OCI-LY1 (cell line): ENCODE results near the gene TRIO.

Experiments used
- H2AFZ ChIP-seq: fragments of 200-600 bp; sonication (generic), shearing (Covaris generic); 2 replicates; pipeline ENCODE4 v1.6.0; 2014; ENCODE audit warnings: antibody characterized with exemption, mild to moderate bottlenecking, low read length
- H3F3A ChIP-seq: fragments of 200-600 bp; sonication (generic), shearing (Covaris generic); 2 replicates; pipeline ENCODE4 v1.6.0; 2014; ENCODE audit warnings: mild to moderate bottlenecking, antibody characterized with exemption, low read length, moderate library complexity; ENCODE audit not compliant: insufficient read depth
- H3K27ac ChIP-seq: fragments of 200-600 bp; sonication (generic); 2 replicates; pipeline ENCODE4 v1.5.1; 2014; ENCODE audit warnings: low read length, mixed run types, mild to moderate bottlenecking, low read depth; ENCODE audit not compliant: poor library complexity, severe bottlenecking
- H3K27me3 ChIP-seq: fragments of 200-600 bp; sonication (generic); 2 replicates; pipeline ENCODE4 v1.6.0; 2014; ENCODE audit warnings: antibody characterized with exemption, mild to moderate bottlenecking, low read length, moderate library complexity; ENCODE audit not compliant: insufficient read depth
- H3K36me3 ChIP-seq: fragments of 200-600 bp; sonication (generic); 2 replicates; pipeline ENCODE4 v1.6.1; 2014; ENCODE audit warnings: mild to moderate bottlenecking, antibody characterized with exemption, low read length, moderate library complexity, mixed read lengths; ENCODE audit not compliant: insufficient read depth
- H3K4me1 ChIP-seq: fragments of 200-600 bp; sonication (generic); 2 replicates; pipeline ENCODE4 v1.5.1; 2014; ENCODE audit warnings: mild to moderate bottlenecking, low read length, moderate library complexity; ENCODE audit not compliant: insufficient read depth, severe bottlenecking
- H3K4me2 ChIP-seq: fragments of 200-600 bp; sonication (generic), shearing (Covaris generic); 2 replicates; pipeline ENCODE4 v1.6.1; 2014; ENCODE audit warnings: low read length
- H3K4me3 ChIP-seq: fragments of 200-600 bp; sonication (generic); 2 replicates; pipeline ENCODE4 v1.5.1; 2014; ENCODE audit warnings: low read length, low read depth, mild to moderate bottlenecking, mixed read lengths; ENCODE audit not compliant: poor library complexity, severe bottlenecking
- H3K79me2 ChIP-seq: fragments of 200-600 bp; shearing (Covaris generic); 2 replicates; pipeline ENCODE4 v1.6.1; 2016; ENCODE audit warnings: mixed run types, low read length, mixed read lengths; ENCODE audit not compliant: insufficient read depth
- H3K9ac ChIP-seq: fragments of 200-600 bp; sonication (generic), shearing (Covaris generic); 2 replicates; pipeline ENCODE4 v1.6.1; 2014; ENCODE audit warnings: mild to moderate bottlenecking, low read length, mixed read lengths
- H3K9me2 ChIP-seq: fragments of 200-600 bp; sonication (generic), shearing (Covaris generic); 2 replicates; pipeline ENCODE4 v1.6.1; 2014; ENCODE audit warnings: low read depth, mild to moderate bottlenecking, low read length, mixed read lengths
- H3K9me3 ChIP-seq: fragments of 200-600 bp; shearing (Covaris generic); 2 replicates; pipeline ENCODE4 v1.6.1; 2014; ENCODE audit warnings: low read length, mixed read lengths
- H4K20me1 ChIP-seq: fragments of 200-600 bp; sonication (generic), shearing (Covaris generic); 2 replicates; pipeline ENCODE4 v1.6.0; 2016; ENCODE audit warnings: mild to moderate bottlenecking, low read length; ENCODE audit not compliant: insufficient read depth
- CTCF ChIP-seq: fragments of 200-600 bp; sonication (generic), shearing (Covaris generic); IDR thresholded peaks from 2 replicates; pipeline ENCODE4 v1.5.1; 2017; ENCODE audit warnings: mild to moderate bottlenecking, antibody characterized with exemption, low read length, moderate library complexity, mixed read lengths
- EZH2 ChIP-seq: fragments of 200-600 bp; sonication (generic), shearing (Covaris generic); IDR thresholded peaks from 2 replicates; pipeline ENCODE4 v1.8.0; 2017; ENCODE audit warnings: borderline replicate concordance, mixed run types, mild to moderate bottlenecking, antibody characterized with exemption, low read length, moderate library complexity, mixed read lengths

TRIO gene

DNA sequence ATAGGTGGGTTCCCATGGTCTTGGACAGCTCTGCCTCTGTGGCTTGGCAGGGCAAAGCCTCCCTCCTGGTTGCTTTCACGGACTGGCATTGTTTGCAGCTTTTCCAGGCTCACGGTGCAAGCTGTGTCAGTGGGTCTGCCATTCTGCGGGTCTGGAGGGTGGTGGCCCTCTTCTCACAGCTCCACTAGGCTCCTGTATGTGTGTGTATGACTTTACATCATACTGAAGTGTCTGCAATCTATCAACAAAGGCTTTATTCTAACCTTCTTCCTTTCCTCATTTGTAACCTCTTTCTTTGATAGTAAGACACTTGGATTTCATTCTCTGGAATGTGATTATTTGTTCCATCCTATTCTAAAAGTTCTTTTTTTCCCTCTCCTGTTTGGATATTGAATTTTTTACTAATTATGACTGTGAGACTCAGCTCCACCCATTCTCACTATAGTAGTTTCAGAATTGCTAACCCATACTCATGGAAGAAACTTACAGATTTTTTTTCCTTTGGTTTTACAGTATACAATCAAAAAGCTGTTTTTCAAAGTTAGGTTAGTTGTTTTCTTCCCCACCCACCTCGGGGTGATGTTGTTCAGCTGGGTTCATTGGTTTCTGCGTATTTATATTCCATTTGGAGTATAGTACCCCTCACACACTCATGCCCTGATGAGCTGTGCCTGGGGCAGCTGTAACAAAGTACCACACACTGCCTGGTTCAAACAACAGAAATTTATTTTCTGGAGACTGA lies 293.8 kb downstream of the TRIO start:
- no peak overlapping the region for H2AFZ ChIP-seq
- H3F3A ChIP-seq: no peaks in the 10 kb centered on the region
- H3K79me2 ChIP-seq: no peaks in the 10 kb centered on the region
- no peak overlapping the region for H3K9ac ChIP-seq
- H3K36me3 ChIP-seq: no peaks in the 10 kb centered on the region
- H3K27me3 ChIP-seq: 0 out of 2 replicates have a peak, but pooled peaks cover 5% of the 10 kb centered on the region
- no peaks in the 10 kb centered on the region for H3K4me1 ChIP-seq
- H3K4me2 ChIP-seq: no peak overlapping the region
- H4K20me1 ChIP-seq: no peaks in the 10 kb centered on the region
- H3K9me2 ChIP-seq: no peaks in the 10 kb centered on the region
- TF ChIP-seq CTCF: no peak
- TF ChIP-seq EZH2: no peak
- H3K9me3 ChIP-seq: no peaks in the 10 kb centered on the region
- H3K27ac ChIP-seq: no peak overlapping the region
- H3K4me3 ChIP-seq: no peak overlapping the region

DNA sequence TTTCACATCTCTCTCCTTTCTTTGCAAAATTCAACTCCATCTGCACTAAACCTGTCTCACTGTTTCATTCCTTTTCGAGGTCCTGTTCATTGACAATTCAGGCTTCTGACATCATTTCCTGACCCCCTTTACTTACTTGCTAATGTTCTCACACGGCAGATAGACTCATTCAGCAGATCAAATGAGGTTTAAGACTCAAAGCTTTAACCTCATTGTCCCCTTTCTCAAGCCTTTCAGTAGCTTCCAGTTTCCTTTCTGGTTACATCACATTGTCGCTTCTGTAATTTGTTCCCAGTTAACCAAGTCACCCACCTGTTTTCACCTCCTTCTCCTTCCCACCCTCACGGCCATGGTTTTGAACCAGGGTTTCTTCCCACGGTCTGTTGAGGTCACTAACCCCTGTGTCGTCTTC lies 295.1 kb downstream of the TRIO start:
- H3K79me2 ChIP-seq: no peaks in the 10 kb centered on the region
- H3K9ac ChIP-seq: no peak overlapping the region
- H3K4me1 ChIP-seq: no peaks in the 10 kb centered on the region
- H3K36me3 ChIP-seq: no peaks in the 10 kb centered on the region
- H3F3A ChIP-seq: no peaks in the 10 kb centered on the region
- H3K27ac ChIP-seq: no peak overlapping the region
- H2AFZ ChIP-seq: no peak overlapping the region
- H3K9me2 ChIP-seq: no peaks in the 10 kb centered on the region
- no peaks in the 10 kb centered on the region for H3K9me3 ChIP-seq
- TF ChIP-seq CTCF: no peak
- TF ChIP-seq EZH2: no peak
- H4K20me1 ChIP-seq: no peaks in the 10 kb centered on the region
- H3K4me3 ChIP-seq: no peak overlapping the region
- no peak overlapping the region for H3K4me2 ChIP-seq
- H3K27me3 ChIP-seq: 0 out of 2 replicates have a peak, but pooled peaks cover 1% of the 10 kb centered on the region

- Histone ChIP-seq H3K4me1 (no peaks in the 10 kb centered on the region), H2AFZ (no peak overlapping the region), H3K4me3 (no peak overlapping the region), H3K9ac (no peak overlapping the region), H3K27me3 (no peaks in the 10 kb centered on the region), H3F3A (no peaks in the 10 kb centered on the region), H3K4me2 (no peak overlapping the region), H4K20me1 (no peaks in the 10 kb centered on the region), H3K9me2 (no peaks in the 10 kb centered on the region), H3K27ac (no peak overlapping the region), H3K9me3 (no peaks in the 10 kb centered on the region), H3K36me3 (no peaks in the 10 kb centered on the region), H3K79me2 (no peaks in the 10 kb centered on the region)
- TF ChIP-seq EZH2 (no peak), CTCF (no peak)
Measured at GRCh38 chr5:14439087-14439871, 296.1 kb downstream of the TRIO start.
